Esophagus squamous epithelium (tissue), 4 donors: ENCODE data around the gene CEP95.

Source experiments
- CTCF ChIP-seq, 6 experiments: fragments of 450-650 bp in 4 of 6; fragments of 200-600 bp in 2 of 6; sonication (generic) in 2 of 6; IDR thresholded peaks; one replicate each; pipeline ENCODE4 v1.5.1; 2016 to 2019; ENCODE audit warnings: antibody characterized with exemption in 6 of 6, mild to moderate bottlenecking in 4 of 6, moderate library complexity in 4 of 6
- POLR2A ChIP-seq, 4 donors: fragments of 450-650 bp; IDR thresholded peaks; one replicate each; pipeline ENCODE4 v1.6.1; 2017; ENCODE audit warnings: antibody characterized with exemption in 4 of 4, mild to moderate bottlenecking in 4 of 4, moderate library complexity in 3 of 4

- no peak for TF ChIP-seq CTCF (IDR thresholded peaks at IDR 0.05)
- TF ChIP-seq POLR2A (IDR thresholded peaks at IDR 0.05): no peak
Observed at GRCh38 chr17:64471440-64471839, 35.3 kb upstream of the CEP95 start.
